ENCODE measurements around the gene CCDC88B. TPM values are rescaled to one million over a fixed set of nuclear protein-coding genes. Genes with fewer than 3 reads are reported as not detected.
A peak's percentile ranks its signal among the peaks of the same experiment; 100 is the strongest.
"Not testable (repeated sequence)": the region's sequence is repeated elsewhere in the genome, so short reads cannot be mapped to it uniquely, and the experiment has no call there.

Gene CCDC88B
- total RNA-seq, 1 donor from 2014 or later = 7.9 TPM

DNA sequence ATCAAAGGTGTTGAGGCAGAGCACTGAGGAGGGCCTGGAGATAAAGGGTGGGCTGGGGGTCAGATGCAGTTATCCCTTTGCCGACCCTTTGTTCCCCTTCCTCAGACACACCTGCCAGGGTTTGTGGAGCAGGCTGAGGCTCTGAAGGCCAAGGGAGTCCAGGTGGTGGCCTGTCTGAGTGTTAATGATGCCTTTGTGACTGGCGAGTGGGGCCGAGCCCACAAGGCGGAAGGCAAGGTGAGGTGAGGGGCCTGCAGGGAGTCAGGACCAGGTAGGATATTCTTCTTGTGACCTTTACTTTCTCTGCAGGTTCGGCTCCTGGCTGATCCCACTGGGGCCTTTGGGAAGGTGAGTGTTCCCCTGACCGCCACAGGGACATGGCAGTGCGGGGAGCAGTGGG, 19.4 kb upstream of the CCDC88B start:
- H3K4me3 ChIP-seq = no peak overlapping the region
- no peak overlapping the region for H3K27ac ChIP-seq
- H3K9me3 ChIP-seq = no peaks in the 10 kb centered on the region
- peak in 1 of 2 donors; percentile 80 for DNase-seq (ENCODE audit: extremely low spot score in 2 of 2)
- no peaks in the 10 kb centered on the region for H3K27me3 ChIP-seq
- intact Hi-C loops (cut with DNase I) = no loop called here
- peaks cover 51% of the 10 kb centered on the region for H3K4me1 ChIP-seq
- TF ChIP-seq, protein P1, sequence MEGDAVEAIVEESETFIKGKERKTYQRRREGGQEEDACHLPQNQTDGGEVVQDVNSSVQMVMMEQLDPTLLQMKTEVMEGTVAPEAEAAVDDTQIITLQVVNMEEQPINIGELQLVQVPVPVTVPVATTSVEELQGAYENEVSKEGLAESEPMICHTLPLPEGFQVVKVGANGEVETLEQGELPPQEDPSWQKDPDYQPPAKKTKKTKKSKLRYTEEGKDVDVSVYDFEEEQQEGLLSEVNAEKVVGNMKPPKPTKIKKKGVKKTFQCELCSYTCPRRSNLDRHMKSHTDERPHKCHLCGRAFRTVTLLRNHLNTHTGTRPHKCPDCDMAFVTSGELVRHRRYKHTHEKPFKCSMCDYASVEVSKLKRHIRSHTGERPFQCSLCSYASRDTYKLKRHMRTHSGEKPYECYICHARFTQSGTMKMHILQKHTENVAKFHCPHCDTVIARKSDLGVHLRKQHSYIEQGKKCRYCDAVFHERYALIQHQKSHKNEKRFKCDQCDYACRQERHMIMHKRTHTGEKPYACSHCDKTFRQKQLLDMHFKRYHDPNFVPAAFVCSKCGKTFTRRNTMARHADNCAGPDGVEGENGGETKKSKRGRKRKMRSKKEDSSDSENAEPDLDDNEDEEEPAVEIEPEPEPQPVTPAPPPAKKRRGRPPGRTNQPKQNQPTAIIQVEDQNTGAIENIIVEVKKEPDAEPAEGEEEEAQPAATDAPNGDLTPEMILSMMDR (IDR thresholded peaks at IDR 0.05) = no peak
- TF ChIP-seq POLR2AphosphoS5 (IDR thresholded peaks at IDR 0.05; ENCODE audit: insufficient read depth in 1 of 2, low read depth in 1 of 2) (no peak), POLR2A (IDR thresholded peaks at IDR 0.05) (no peak)
- peaks cover 0 to 17% of the 10 kb centered on the region in 2 donors for H3K36me3 ChIP-seq

GRCh38 chr11:64321026-64321425, 19.0 kb upstream of the CCDC88B start:
- DNase-seq (ENCODE audit: extremely low spot score in 2 of 2) = peak in 1 of 2 donors; percentile 77
- no peaks in the 10 kb centered on the region for H3K27me3 ChIP-seq
- H3K9me3 ChIP-seq = no peaks in the 10 kb centered on the region
- intact Hi-C loops (cut with DNase I) = no loop called here
- peaks cover 0 to 13% of the 10 kb centered on the region in 2 donors for H3K36me3 ChIP-seq
- H3K4me3 ChIP-seq = no peak overlapping the region
- TF ChIP-seq POLR2AphosphoS5 (IDR thresholded peaks at IDR 0.05; ENCODE audit: insufficient read depth in 1 of 2, low read depth in 1 of 2) (no peak), POLR2A (IDR thresholded peaks at IDR 0.05) (no peak)
- TF ChIP-seq, protein P1 (IDR thresholded peaks at IDR 0.05) = no peak
- peaks cover 50% of the 10 kb centered on the region for H3K4me1 ChIP-seq
- no peak overlapping the region for H3K27ac ChIP-seq

GRCh38 chr11:64321533-64321932, 18.5 kb upstream of the CCDC88B start:
- H3K4me3 ChIP-seq = no peak overlapping the region
- TF ChIP-seq POLR2A (IDR thresholded peaks at IDR 0.05) (no peak), POLR2AphosphoS5 (IDR thresholded peaks at IDR 0.05; ENCODE audit: insufficient read depth in 1 of 2, low read depth in 1 of 2) (no peak)
- TF ChIP-seq, protein P1 (IDR thresholded peaks at IDR 0.05) = no peak
- peaks cover 45% of the 10 kb centered on the region for H3K4me1 ChIP-seq
- H3K27ac ChIP-seq = no peak overlapping the region
- intact Hi-C loops (cut with DNase I) = no loop called here
- peaks cover 0 to 11% of the 10 kb centered on the region in 2 donors for H3K36me3 ChIP-seq
- DNase-seq (ENCODE audit: extremely low spot score in 2 of 2) = peak in 1 of 2 donors; percentile 85
- H3K9me3 ChIP-seq = no peaks in the 10 kb centered on the region
- no peaks in the 10 kb centered on the region for H3K27me3 ChIP-seq

- Histone ChIP-seq H3K4me3 (no peak overlapping the region), H3K4me1 (peaks cover 38% of the 10 kb centered on the region), H3K9me3 (no peaks in the 10 kb centered on the region), H3K36me3 (peaks cover 0 to 11% of the 10 kb centered on the region in 2 donors), H3K27ac (no peak overlapping the region), H3K27me3 (no peaks in the 10 kb centered on the region)
- intact Hi-C loops (cut with DNase I) = no loop called here
- no peak for DNase-seq (ENCODE audit: extremely low spot score in 2 of 2)
- TF ChIP-seq, protein P1 (IDR thresholded peaks at IDR 0.05) = no peak
- no peak for TF ChIP-seq POLR2AphosphoS5 (IDR thresholded peaks at IDR 0.05; ENCODE audit: insufficient read depth in 1 of 2, low read depth in 1 of 2)
- TF ChIP-seq POLR2A (IDR thresholded peaks at IDR 0.05) = no peak
Measured at GRCh38 chr11:64322925-64323260, 17.1 kb upstream of the CCDC88B start.

GRCh38 chr11:64323373-64323772, 16.6 kb upstream of the CCDC88B start:
- Histone ChIP-seq H3K9me3 (no peaks in the 10 kb centered on the region), H3K27ac (no peak overlapping the region), H3K27me3 (no peaks in the 10 kb centered on the region), H3K4me3 (no peak overlapping the region), H3K36me3 (peaks cover 0 to 11% of the 10 kb centered on the region in 2 donors), H3K4me1 (peaks cover 38% of the 10 kb centered on the region)
- intact Hi-C loops (cut with DNase I) = no loop called here
- peak in 1 of 2 donors; percentile 86 for DNase-seq (ENCODE audit: extremely low spot score in 2 of 2)
- TF ChIP-seq, protein P1 (IDR thresholded peaks at IDR 0.05) = no peak
- TF ChIP-seq POLR2AphosphoS5 (IDR thresholded peaks at IDR 0.05; ENCODE audit: insufficient read depth in 1 of 2, low read depth in 1 of 2) (no peak), POLR2A (IDR thresholded peaks at IDR 0.05) (no peak)

DNA sequence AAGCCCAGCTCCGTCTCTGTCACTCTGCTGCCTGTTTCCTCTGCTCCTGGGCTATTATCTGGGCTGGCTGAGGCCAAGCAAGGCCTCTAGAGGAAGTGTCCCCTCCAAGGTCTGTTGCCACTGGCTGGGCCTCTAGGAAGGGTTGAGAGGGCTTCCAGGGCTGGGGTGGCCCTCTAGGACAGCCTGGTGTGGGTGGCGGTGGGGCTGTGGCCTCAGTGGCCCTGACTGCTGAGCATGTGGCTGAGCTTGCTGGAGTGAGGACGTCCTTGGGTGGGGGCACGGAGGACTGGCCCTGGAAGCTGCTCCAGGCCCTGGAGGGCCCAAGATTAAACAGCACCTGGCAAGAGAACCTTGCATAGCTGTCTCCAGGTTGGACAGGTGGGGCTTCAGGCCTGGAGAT, 16.0 kb upstream of the CCDC88B start:
- Histone ChIP-seq H3K36me3 (peaks cover 0 to 11% of the 10 kb centered on the region in 2 donors), H3K4me1 (peaks cover 36% of the 10 kb centered on the region)
- H3K27me3 ChIP-seq; intact Hi-C loops (cut with DNase I); H3K4me3 ChIP-seq; H3K27ac ChIP-seq; H3K9me3 ChIP-seq: not testable (repeated sequence)
- peak in 1 of 2 donors; percentile 83 for DNase-seq (ENCODE audit: extremely low spot score in 2 of 2)
